ENCODE measurements around the gene DPM2. TPM values are rescaled to one million over a fixed set of nuclear protein-coding genes. Genes with fewer than 3 reads are reported as not detected.
A peak's percentile ranks its signal among the peaks of the same experiment; 100 is the strongest.

Gene DPM2
- total RNA-seq, 1 donor from 2014 or later: 14.0 TPM

DNA sequence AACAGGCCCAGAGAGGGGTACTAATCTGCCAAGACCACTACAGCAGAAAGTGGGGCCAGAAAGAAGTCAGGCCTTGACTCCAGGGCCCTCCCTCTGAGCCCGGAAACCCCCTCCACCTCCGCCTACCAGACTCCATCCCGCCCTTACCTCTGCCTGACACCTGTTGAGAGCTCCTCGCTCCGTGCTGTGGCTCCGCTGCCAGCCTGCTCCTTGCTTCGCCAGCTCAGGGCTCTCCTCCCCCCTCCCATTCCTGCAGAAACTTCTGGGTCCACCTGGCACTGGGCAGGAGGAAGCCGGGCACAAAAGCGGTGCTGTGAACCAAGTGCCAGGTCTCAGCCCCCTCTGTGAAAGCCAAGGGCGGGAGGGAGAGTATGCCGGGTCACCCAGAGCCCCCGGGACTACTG is 31.9 kb downstream of the DPM2 start:
- H3K4me1 ChIP-seq: peaks cover 53% of the 10 kb centered on the region
- intact Hi-C loops (cut with micrococcal nuclease): no loop called here
- TF ChIP-seq, protein P1, sequence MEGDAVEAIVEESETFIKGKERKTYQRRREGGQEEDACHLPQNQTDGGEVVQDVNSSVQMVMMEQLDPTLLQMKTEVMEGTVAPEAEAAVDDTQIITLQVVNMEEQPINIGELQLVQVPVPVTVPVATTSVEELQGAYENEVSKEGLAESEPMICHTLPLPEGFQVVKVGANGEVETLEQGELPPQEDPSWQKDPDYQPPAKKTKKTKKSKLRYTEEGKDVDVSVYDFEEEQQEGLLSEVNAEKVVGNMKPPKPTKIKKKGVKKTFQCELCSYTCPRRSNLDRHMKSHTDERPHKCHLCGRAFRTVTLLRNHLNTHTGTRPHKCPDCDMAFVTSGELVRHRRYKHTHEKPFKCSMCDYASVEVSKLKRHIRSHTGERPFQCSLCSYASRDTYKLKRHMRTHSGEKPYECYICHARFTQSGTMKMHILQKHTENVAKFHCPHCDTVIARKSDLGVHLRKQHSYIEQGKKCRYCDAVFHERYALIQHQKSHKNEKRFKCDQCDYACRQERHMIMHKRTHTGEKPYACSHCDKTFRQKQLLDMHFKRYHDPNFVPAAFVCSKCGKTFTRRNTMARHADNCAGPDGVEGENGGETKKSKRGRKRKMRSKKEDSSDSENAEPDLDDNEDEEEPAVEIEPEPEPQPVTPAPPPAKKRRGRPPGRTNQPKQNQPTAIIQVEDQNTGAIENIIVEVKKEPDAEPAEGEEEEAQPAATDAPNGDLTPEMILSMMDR (IDR thresholded peaks at IDR 0.05; ENCODE audit: borderline replicate concordance): no peak
- no peak for DNase-seq
- peak overlapping the region; percentile 88 for H3K27ac ChIP-seq (replicated peaks)
- H3K4me3 ChIP-seq: no peak overlapping the region
- peaks cover 22% of the 10 kb centered on the region for H3K36me3 ChIP-seq
- H3K9me3 ChIP-seq (replicated peaks): no peaks in the 10 kb centered on the region
- no peaks in the 10 kb centered on the region for H3K27me3 ChIP-seq (ENCODE audit: low read depth)

DNA sequence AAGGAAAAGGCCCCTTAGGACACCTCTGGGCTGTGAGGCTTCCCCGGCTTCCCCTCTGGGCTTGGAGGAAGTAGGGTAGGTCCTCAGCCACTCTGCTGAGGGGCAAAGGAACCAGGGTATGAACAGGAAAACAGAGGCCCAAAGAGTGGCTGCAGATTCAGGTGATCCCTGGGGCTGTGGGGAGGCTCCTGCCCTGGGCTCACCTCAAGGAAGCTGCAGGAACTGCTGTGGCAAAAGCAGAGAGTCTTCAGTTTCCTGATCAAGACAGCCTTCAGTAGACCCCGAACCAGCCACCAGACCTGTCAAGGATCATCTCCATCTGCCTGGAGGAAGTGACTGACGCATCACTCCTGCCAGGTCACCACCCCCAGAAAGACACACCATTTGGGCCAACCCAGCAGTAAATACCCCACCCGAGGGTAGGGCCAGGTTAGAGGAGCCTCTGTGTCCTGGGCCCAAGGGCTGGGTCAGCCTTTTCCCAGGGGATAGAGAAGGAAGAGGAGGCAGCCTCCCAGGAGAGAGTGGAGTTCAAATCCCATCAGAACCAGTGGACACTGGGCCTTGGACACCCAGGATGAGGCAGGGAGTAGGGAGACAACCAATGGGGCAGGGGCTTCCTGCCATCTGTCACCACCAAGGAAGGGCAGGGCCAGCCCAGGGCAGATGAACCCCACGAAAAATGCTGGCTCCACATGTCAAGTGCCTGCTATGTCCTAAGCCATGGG is 32.5 kb downstream of the DPM2 start:
- no peaks in the 10 kb centered on the region for H3K27me3 ChIP-seq (ENCODE audit: low read depth)
- H3K4me3 ChIP-seq: no peak overlapping the region
- peaks cover 17% of the 10 kb centered on the region for H3K36me3 ChIP-seq
- intact Hi-C loops (cut with micrococcal nuclease): no loop called here
- no peak for DNase-seq
- TF ChIP-seq, protein P1 (IDR thresholded peaks at IDR 0.05; ENCODE audit: borderline replicate concordance): no peak
- no peaks in the 10 kb centered on the region for H3K9me3 ChIP-seq (replicated peaks)
- H3K27ac ChIP-seq (replicated peaks): peak overlapping the region; percentile 88
- peaks cover 49% of the 10 kb centered on the region for H3K4me1 ChIP-seq

DNA sequence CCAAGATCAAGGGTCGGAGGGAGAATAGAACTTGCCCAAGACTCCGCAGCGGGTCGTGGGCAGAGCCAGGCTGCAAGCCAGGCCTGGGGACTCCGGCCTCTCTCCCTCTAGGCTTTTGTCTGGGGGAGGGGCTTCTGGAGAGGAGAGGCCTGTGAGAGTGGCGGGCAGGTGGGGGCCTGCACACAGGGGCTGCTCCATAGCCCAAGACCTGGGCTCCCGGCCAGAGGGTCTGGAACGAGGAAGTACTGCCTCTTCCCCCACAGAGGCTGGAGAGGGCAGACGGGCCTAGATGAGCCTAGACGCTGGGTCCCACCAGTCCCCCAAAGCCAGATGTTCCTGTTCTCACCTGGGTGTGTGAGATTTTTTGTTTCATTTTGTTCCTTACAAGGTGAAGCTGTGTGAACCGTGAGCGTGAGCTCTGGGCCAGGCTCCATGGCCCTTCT is 33.1 kb downstream of the DPM2 start:
- DNase-seq: no peak
- Histone ChIP-seq H3K4me3 (no peak overlapping the region), H3K36me3 (peaks cover 12% of the 10 kb centered on the region), H3K9me3 (replicated peaks) (no peaks in the 10 kb centered on the region), H3K4me1 (peaks cover 54% of the 10 kb centered on the region), H3K27ac (replicated peaks) (peak overlapping the region; percentile 88), H3K27me3 (ENCODE audit: low read depth) (no peaks in the 10 kb centered on the region)
- TF ChIP-seq, protein P1 (IDR thresholded peaks at IDR 0.05; ENCODE audit: borderline replicate concordance): no peak
- intact Hi-C loops (cut with micrococcal nuclease): no loop called here

DNA sequence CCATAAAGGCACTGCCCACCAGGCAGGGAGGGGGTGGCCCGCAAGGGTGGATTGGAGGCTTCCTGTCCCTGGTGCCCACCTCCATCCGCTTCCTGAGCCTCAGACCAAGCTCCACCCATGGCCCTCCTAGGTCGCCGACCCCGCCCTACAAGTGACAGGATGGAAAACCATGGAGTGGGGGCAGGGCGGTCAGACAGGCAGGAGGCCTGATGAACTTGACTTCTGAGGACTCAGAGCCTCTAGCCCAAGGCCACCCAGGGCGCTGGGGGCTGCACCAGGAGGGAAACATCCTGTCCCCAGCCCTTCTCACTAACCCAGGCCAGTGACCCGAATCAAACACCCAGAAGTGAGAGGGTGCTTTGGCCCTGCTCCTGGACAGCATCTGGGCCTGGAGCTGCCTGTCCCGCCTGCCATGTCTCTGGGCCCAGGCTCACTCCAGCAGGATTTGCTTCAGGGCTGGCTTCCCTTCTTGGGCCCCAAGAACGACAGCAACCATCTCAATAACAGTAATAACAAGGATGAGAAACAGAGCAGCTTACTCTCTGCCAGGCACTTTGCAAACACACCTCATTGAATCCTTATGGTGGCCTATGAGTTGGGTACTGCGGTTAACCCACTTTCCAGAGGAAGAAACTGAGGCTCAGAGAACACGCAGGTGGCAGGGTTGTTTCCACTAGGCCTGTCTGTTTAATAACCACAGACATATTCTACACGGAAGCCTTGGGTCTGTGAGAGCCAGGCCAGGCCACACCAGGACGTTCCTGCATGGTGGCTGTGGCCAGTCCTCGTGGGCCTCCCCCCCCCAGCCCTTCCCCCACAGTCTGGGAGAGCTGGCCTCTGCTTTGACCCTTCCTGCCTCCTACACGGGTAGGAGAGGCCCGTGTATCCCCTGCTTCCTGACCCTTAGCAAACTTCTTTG is 33.8 kb downstream of the DPM2 start:
- peak overlapping the region; percentile 88 for H3K27ac ChIP-seq (replicated peaks)
- DNase-seq: peak; percentile 81
- H3K27me3 ChIP-seq (ENCODE audit: low read depth): no peaks in the 10 kb centered on the region
- peaks cover 58% of the 10 kb centered on the region for H3K4me1 ChIP-seq
- H3K4me3 ChIP-seq: no peak overlapping the region
- intact Hi-C loops (cut with micrococcal nuclease): no loop called here
- H3K36me3 ChIP-seq: peaks cover 9% of the 10 kb centered on the region
- H3K9me3 ChIP-seq (replicated peaks): no peaks in the 10 kb centered on the region
- TF ChIP-seq, protein P1 (IDR thresholded peaks at IDR 0.05; ENCODE audit: borderline replicate concordance): no peak

DNA sequence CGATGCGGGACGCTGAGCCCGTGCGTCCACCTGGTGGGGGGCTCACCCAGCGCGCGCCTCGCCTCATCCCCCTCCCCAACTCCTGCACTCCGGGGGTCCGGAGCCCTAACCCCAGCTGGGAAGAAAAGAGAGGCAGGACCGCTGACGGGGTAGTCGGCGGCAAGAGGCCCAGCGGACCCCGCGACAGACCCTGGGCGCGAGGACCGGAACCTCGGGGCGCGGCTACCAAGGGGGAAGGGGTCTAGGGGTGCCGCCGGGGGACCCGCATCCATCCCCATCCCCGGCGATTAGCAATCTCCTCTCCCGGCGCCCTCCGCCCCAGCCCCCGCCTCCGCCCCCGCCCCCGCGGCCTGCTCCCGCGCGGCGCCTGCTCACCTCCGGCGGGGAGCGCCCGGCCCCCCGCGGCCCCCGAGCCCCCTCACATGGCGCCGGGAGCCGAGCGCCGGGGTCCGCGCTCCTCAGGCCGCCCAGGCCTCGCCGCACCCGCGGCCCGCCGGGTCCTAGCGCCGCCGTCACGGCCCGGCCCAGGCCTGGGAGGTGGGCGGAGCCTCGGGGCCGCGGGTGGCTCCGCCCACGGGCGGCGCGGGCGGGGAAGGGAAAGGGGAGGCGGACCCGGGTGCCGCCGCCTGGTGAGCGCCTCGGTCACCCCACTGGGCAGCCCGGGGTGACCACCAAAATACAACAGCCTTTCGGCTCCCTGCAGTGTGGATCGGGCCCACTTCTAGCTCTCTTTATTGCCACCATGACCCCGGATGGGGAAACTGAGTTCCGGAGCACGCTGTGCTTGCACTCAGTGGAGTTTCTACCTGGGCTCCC is 38.3 kb downstream of the DPM2 start, which contains the start of gene ST6GALNAC6:
TSS of gene ST6GALNAC6 (minus strand) at position 476 of the 816 bp plus-strand sequence. CDS start 1,622 bp downstream, outside the sequence.
- Histone ChIP-seq H3K27me3 (ENCODE audit: low read depth) (no peaks in the 10 kb centered on the region), H3K4me1 (peaks cover 59% of the 10 kb centered on the region), H3K9me3 (replicated peaks) (peaks cover 4% of the 10 kb centered on the region), H3K4me3 (peak within 1 kb of the TSS; percentile 99), H3K36me3 (peaks cover 18% of the 10 kb centered on the region), H3K27ac (replicated peaks) (peak within 1 kb of the TSS; percentile 95)
- intact Hi-C loops (cut with micrococcal nuclease): no loop called here
- peak; percentile 77 for DNase-seq
- TF ChIP-seq, protein P1 (IDR thresholded peaks at IDR 0.05; ENCODE audit: borderline replicate concordance): peak; percentile 24
